HG03097 (cell line): Measurements from ENCODE around the gene SPRY2.
"Not testable (repeated sequence)": the region's sequence is repeated elsewhere in the genome, so short reads cannot be mapped to it uniquely, and the experiment has no call there.

ENCODE experiments used
- ATAC-seq: cut with Tn5 transposase; IDR thresholded peaks from one replicate; pipeline ENCODE4 v1.9.1; 2021; ENCODE audit not compliant: unreplicated experiment, low FRiP score

Gene SPRY2

GRCh38 chr13:80355496-80356094 is 14.7 kb upstream of the SPRY2 start:
- not testable (repeated sequence) for ATAC-seq

DNA sequence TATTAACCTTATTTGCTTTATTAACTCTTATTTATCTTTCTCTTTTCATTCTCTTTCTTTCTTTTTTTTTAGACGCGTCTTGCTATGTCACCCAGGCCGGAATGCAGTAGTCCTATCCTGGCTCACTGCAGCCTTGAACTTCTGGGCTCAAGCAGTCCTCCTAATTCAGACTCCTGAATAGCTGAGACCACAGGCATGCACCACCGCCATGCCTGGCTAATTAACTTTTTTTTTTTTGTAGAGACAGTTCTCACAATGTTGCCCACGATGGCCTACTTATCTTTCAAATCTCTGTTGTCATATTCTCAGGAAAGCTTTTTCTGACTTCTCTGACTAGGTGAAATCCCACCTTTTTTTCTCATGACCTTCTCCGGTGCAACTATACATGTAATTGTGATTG is 7.8 kb upstream of the SPRY2 start:
- ATAC-seq, result no peak

- no peak for ATAC-seq
Measured at GRCh38 chr13:80348314-80348713, 7.4 kb upstream of the SPRY2 start.

GRCh38 chr13:80345771-80346510 is 5.0 kb upstream of the SPRY2 start:
- ATAC-seq, result no peak

- ATAC-seq, result not testable (repeated sequence)
Measured at GRCh38 chr13:80344032-80344431, 3.1 kb upstream of the SPRY2 start.

- peak; percentile 52 for ATAC-seq
Measured at GRCh38 chr13:80342471-80343371, 1.8 kb upstream of the SPRY2 start.

- no peak for ATAC-seq
Measured at GRCh38 chr13:80341756-80342370, 937 bp upstream of the SPRY2 start.

DNA sequence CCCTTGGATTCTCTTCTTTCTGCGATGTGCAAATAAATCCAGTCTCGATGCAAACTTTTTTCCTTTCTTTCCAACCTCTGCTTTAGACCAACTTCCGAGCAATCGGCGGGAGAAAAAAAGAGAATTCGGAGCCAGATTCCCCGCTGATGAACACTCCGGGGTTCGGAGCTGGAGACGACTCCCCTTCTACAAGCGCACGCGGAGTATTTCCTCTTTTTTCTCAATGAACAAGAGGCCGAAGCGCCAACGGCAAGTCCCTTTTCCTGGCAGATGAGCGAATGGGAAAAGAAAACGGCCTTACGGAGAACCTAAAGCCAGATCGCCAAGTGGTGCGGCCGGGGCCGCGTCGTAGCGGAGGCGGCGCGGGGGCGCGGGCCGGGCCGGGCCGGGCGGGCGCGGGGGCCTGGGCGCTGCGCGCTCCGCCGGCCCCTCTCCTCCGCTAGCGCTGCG is 250 bp downstream of the SPRY2 start:
- ATAC-seq, result no peak

DNA sequence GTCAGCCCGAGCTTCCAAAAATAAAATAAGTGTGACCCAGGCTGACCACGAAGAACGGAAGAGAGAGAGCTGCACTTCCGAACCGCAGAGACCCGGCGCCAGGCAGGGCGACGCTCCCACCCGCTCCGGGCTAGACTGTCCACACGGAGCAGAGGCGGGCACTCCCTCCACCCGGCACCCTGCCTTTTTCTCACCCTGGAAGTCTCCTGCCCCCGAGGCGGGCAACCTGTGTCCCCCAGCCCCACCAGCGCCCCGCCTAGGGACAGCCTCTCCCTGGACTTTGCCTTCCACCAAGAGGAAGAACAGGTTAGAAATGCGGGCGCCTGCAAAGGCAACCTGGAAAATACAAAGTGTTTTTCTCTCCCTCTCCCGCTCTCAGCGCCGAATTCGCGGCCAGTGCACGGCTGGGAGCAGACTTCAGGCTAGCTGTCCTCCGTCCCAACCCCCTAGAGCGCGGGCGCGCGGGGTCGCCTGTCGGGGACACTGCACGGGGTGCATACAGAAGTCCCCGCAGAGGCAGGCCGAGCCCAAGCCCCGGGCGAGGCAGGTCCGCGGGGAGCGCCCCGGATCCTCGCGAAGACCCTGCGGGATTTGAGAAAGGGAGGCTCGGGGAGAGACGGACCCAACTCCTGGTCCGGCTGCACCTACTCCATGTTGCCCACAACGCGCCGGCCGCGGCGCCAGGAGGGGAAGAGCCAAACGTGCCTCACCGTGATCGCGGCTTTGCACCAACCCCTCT is 845 bp downstream of the SPRY2 start:
- ATAC-seq, result peak; percentile 23

- no peak for ATAC-seq
Measured at GRCh38 chr13:80339563-80339911, 1.4 kb downstream of the SPRY2 start.

GRCh38 chr13:80338781-80339562 is 2.0 kb downstream of the SPRY2 start:
- ATAC-seq, result no peak

GRCh38 chr13:80337288-80338081 is 3.4 kb downstream of the SPRY2 start:
- ATAC-seq, result no peak

DNA sequence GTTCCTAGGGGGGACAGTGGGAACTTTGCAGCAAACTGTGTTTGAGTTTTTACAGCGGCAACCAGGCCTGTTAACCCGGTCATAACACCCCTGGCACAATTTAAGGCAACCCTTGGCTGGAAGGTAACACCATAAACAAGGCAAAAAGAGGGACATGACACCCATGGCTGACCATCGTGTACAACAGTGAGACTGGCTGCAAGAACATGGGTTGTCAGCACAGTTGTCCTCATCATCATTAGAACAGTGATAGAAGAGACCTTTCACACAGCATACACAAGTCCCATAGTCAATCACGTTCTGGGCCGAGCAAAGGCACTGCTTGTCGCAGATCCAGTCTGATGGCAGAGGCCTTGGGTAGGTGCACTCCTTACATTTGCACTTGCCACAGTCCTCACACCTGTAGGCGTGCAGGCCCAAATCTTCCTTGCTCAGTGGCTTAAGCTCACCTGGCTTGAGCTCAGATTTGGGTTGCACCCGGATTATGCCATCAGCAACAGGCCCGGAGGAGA is 4.1 kb downstream of the SPRY2 start:
- no peak for ATAC-seq

- ATAC-seq, result no peak
Measured at GRCh38 chr13:80336370-80336769, 4.6 kb downstream of the SPRY2 start.

DNA sequence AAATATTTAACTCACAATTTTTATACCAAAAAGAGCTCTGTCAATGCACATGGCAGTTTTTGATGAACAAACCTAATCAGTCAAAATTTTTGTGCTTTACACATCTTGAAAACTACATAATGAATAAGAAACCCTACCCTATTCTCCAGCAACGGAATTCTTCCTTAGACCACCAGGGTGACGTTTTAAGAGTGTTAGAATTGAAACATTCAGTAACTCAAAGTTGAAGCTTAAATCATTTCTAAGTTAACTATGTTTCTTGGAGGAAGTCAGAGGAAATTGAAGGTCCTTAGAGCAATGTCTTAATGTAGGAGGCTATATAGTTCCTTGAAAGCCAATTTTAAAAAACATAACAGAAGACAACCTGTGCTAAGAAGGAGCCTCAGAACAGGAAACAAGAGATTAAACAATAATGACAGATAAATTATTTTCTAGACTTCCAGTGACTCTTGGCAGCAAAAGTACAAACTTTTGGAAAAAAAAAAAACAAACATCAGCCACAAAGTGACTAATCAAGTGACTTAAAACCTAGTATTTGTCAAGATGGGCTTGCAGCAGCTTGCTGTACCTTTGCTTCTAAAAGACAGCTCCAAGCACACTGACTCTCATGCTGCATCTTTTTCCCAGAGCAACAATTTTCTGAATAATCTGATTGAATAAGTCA is 6.2 kb downstream of the SPRY2 start:
- ATAC-seq, result no peak

DNA sequence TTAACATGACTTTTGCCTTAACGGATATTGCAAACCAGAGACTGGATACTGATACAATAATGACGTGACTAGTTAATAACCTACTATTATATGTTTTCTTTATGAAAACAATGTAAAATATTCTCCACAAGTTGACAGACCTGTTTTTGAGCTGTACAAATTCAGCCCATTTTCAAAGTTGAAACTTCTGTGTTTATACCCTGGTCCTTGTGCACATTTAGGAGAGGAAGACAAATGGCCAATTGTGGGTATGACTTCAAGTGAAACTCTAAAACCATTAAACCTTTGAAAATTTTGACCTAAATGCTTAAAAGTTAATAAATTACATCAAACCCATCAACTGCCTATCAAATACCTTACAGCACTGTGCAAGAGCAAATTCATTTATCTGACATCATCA is 8.9 kb downstream of the SPRY2 start:
- ATAC-seq, result no peak

- ATAC-seq, result no peak
Measured at GRCh38 chr13:80329250-80329649, 11.7 kb downstream of the SPRY2 start.

- ATAC-seq, result no peak
Measured at GRCh38 chr13:80319004-80319403, 21.9 kb downstream of the SPRY2 start.
